Measurements from ENCODE around the gene CPS1. TPM values are rescaled to one million over a fixed set of nuclear protein-coding genes. Genes with fewer than 3 reads are reported as not detected.

The CPS1 gene
- total and polyA plus RNA-seq, 2 of the 8 experiments (the other 6 are each of a cell fraction or from before 2014, with no cell fraction given), result 7.9 to 15.7 TPM

DNA sequence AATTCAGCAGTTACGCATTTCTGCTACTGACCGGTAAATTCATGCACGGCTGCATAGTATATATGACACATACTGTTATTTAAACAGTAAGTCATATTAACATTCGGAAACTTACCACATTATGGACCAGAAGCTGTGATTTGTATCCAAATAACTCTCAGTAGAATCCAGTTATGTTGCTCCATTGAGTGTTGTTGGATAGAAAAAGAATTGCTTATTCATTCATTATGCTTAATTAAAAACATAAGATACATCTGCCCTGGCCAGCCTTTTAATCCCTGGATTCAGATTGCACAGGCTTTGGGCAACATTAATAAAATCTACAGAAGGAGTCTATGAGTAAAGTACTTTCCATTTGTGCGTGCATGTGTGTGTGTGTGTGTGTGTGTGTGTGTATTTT lies 111.3 kb downstream of the CPS1 start:
- no peak overlapping the region for H2AK5ac ChIP-seq (ENCODE audit: low read depth, low read length)
- no peak overlapping the region for H3K4me2 ChIP-seq (ENCODE audit: insufficient read depth in 1 of 2, low read depth in 2 of 2, low read length in 2 of 2)
- H3K27me3 ChIP-seq (replicated peaks in 1 of 4; ENCODE audit: control insufficient read depth in 3 of 4, extremely low read depth in 1 of 4, insufficient read depth in 3 of 4, low read length in 3 of 4), result no peaks in the 10 kb centered on the region
- H3K27ac ChIP-seq (ENCODE audit: low read depth, low read length), result no peak overlapping the region
- H3K79me2 ChIP-seq (ENCODE audit: control insufficient read depth in 1 of 2, insufficient read depth in 2 of 2, low read length in 2 of 2), result no peaks in the 10 kb centered on the region
- H3K79me1 ChIP-seq (ENCODE audit: low read depth, low read length), result no peaks in the 10 kb centered on the region
- H3K23me2 ChIP-seq (ENCODE audit: low read depth, low read length), result no peaks in the 10 kb centered on the region
- ChIA-PET CTCF (ENCODE audit: partially characterized antibody) (no interaction called here), POLR2A (ENCODE audit: partially characterized antibody) (no interaction called here)
- no peaks in the 10 kb centered on the region for H3K36me3 ChIP-seq (ENCODE audit: control insufficient read depth in 2 of 4, insufficient read depth in 4 of 4, low read length in 3 of 4)
- no peak overlapping the region for H2BK120ac ChIP-seq (replicated peaks; ENCODE audit: low read depth, low read length)
- DNase-seq (ENCODE audit: low read depth in 1 of 2, low spot score in 2 of 2) (no peak), FAIRE-seq (no peak)
- no peak overlapping the region for H4K8ac ChIP-seq (ENCODE audit: extremely low read depth, insufficient read depth, low read length)
- H3K9me3 ChIP-seq (ENCODE audit: insufficient read depth in 2 of 2, low read depth in 1 of 2, low read length in 1 of 2), result no peaks in the 10 kb centered on the region
- H2BK15ac ChIP-seq (ENCODE audit: low read length), result no peak overlapping the region
- H2AFZ ChIP-seq (ENCODE audit: low read length), result no peak overlapping the region
- no peak overlapping the region for H3K4me3 ChIP-seq (ENCODE audit: extremely low read depth in 1 of 4, insufficient read depth in 2 of 4, low read depth in 3 of 4, low read length in 4 of 4)
- H2BK5ac ChIP-seq (ENCODE audit: low read depth, low read length), result no peak overlapping the region
- H3K4ac ChIP-seq (replicated peaks; ENCODE audit: insufficient read length, low read depth, low read length), result no peak overlapping the region
- H3K56ac ChIP-seq (replicated peaks; ENCODE audit: insufficient read length, low read depth, low read length), result no peak overlapping the region
- H4K5ac ChIP-seq (ENCODE audit: insufficient read length, low read depth, low read length), result no peak overlapping the region
- H2BK12ac ChIP-seq (ENCODE audit: low read depth, low read length), result no peak overlapping the region
- 92% methylated on average over 5 of the region's 5 CpGs; no CpG with 5 or more reads in 1 of the 2 experiments for WGBS, 2 experiments (ENCODE audit: extremely low coverage in 1 of 2, insufficient coverage in 1 of 2, insufficient read length in 1 of 2, insufficient replicate concordance in 2 of 2, low coverage in 1 of 2, low lambda C conversion rate in 2 of 2, missing lambda C conversion rate in 1 of 2)
- no peak overlapping the region for H3K23ac ChIP-seq (ENCODE audit: insufficient read length)
- no peak overlapping the region for H3K18ac ChIP-seq (ENCODE audit: extremely low read depth, low read length)
- no peak overlapping the region for H2BK20ac ChIP-seq (ENCODE audit: low read length)
- H3K4me1 ChIP-seq (replicated peaks in 1 of 4; ENCODE audit: control insufficient read depth in 3 of 4, insufficient read depth in 4 of 4, low read length in 3 of 4), result no peaks in the 10 kb centered on the region
- no peak overlapping the region for H3K14ac ChIP-seq (ENCODE audit: insufficient read length)
- no peak overlapping the region for H4K91ac ChIP-seq (replicated peaks; ENCODE audit: insufficient read length, low read length)
- TF ChIP-seq KDM5A (IDR thresholded peaks at IDR 0.05; ENCODE audit: low read length) (no peak), TCF12 (IDR thresholded peaks at IDR 0.05; ENCODE audit: low read depth, low read length) (no peak), TAF1 (IDR thresholded peaks at IDR 0.05; ENCODE audit: low read depth, low read length) (no peak), RXRA (IDR thresholded peaks at IDR 0.05; ENCODE audit: insufficient read depth, low read depth, low read length) (no peak), SAP30 (IDR thresholded peaks at IDR 0.05; ENCODE audit: insufficient read depth, insufficient replicate concordance, low read length) (no peak), CHD2 (IDR thresholded peaks at IDR 0.05; ENCODE audit: low read length) (no peak), CREB1 (IDR thresholded peaks at IDR 0.05) (no peak), TEAD4 (IDR thresholded peaks at IDR 0.05; ENCODE audit: low read depth, low read length) (no peak), POLR2AphosphoS5 (IDR thresholded peaks at IDR 0.05; ENCODE audit: low read depth, low read length) (no peak), KDM1A (IDR thresholded peaks at IDR 0.05; ENCODE audit: borderline replicate concordance, low read length) (no peak)
- TF ChIP-seq, protein P1, sequence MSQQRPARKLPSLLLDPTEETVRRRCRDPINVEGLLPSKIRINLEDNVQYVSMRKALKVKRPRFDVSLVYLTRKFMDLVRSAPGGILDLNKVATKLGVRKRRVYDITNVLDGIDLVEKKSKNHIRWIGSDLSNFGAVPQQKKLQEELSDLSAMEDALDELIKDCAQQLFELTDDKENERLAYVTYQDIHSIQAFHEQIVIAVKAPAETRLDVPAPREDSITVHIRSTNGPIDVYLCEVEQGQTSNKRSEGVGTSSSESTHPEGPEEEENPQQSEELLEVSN (IDR thresholded peaks at IDR 0.05), result no peak
- TF ChIP-seq, protein P2, sequence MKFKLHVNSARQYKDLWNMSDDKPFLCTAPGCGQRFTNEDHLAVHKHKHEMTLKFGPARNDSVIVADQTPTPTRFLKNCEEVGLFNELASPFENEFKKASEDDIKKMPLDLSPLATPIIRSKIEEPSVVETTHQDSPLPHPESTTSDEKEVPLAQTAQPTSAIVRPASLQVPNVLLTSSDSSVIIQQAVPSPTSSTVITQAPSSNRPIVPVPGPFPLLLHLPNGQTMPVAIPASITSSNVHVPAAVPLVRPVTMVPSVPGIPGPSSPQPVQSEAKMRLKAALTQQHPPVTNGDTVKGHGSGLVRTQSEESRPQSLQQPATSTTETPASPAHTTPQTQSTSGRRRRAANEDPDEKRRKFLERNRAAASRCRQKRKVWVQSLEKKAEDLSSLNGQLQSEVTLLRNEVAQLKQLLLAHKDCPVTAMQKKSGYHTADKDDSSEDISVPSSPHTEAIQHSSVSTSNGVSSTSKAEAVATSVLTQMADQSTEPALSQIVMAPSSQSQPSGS (IDR thresholded peaks at IDR 0.05; ENCODE audit: low read length), result no peak
- TF ChIP-seq, protein P3, sequence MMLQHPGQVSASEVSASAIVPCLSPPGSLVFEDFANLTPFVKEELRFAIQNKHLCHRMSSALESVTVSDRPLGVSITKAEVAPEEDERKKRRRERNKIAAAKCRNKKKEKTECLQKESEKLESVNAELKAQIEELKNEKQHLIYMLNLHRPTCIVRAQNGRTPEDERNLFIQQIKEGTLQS (IDR thresholded peaks at IDR 0.05; ENCODE audit: insufficient read depth, low read depth, low read length), result no peak
- no peaks in the 10 kb centered on the region for H4K20me1 ChIP-seq (replicated peaks in 1 of 2; ENCODE audit: control insufficient read depth in 1 of 2, insufficient read depth in 2 of 2, low read length in 2 of 2)
- no peak overlapping the region for H3K9ac ChIP-seq (replicated peaks in 1 of 4; ENCODE audit: extremely low read depth in 1 of 4, low read depth in 3 of 4, low read length in 3 of 4)
